ENCODE measurements around the gene MALL.

DNA sequence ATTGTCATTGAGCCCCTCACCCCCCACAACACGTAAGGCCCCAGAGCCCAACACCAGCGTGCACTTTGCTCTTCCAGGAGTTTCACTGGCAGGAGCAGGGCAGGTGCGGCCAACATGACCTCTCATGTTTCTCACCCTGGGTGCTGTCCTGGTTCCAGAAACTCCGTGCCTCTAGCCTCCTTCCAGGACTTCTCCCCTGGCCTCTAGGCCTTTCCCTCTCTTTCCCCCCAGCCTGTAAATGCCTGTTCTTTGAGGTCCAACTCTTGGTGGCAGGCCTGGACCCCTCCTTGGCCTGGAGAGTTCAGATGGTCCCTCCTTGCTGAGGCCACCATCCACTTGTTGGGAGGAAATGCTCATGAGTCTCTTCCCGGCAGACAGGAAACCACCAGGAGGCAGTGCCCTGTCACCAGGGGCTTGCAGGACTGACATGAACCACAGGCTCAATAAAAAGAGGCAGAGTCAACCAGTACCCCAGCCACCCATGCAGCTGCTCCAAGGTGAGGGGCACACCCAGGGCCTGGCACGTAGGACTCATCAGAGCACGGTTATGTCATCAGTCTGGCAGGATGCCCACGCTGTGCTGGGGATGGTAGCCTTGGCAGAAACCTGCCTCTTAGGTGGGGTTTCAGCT lies 1.5 kb downstream of the MALL start:
- TF ChIP-seq EP300 (IDR thresholded peaks at IDR 0.05; ENCODE audit: borderline replicate concordance in 1 of 2, low read depth in 2 of 2, low read length in 2 of 2), result no peak
- TF ChIP-seq, protein P1, sequence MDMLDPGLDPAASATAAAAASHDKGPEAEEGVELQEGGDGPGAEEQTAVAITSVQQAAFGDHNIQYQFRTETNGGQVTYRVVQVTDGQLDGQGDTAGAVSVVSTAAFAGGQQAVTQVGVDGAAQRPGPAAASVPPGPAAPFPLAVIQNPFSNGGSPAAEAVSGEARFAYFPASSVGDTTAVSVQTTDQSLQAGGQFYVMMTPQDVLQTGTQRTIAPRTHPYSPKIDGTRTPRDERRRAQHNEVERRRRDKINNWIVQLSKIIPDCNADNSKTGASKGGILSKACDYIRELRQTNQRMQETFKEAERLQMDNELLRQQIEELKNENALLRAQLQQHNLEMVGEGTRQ (IDR thresholded peaks at IDR 0.05; ENCODE audit: low read length), result no peak
- TF ChIP-seq HDAC6 (IDR thresholded peaks at IDR 0.05; ENCODE audit: low read depth, low read length), result no peak
